Suprapubic skin (tissue), 4 donors: Measurements from ENCODE around the gene SETBP1. TPM values are rescaled to one million over a fixed set of nuclear protein-coding genes. Genes with fewer than 3 reads are reported as not detected.

Experiments used
- DNase-seq, 2 donors: peaks; one replicate each; pipeline ENCODE4 v3.0.0-alpha.2; 2019; ENCODE audit warnings: low spot score in 2 of 2
- H3K27ac ChIP-seq: fragments of 200-600 bp; sonication (generic); one replicate; pipeline ENCODE4 v1.5.1; 2019
- H3K27me3 ChIP-seq: fragments of 200-600 bp; sonication (generic); one replicate; pipeline ENCODE4 v1.5.1; 2019
- H3K36me3 ChIP-seq: fragments of 200-600 bp; sonication (generic); one replicate; pipeline ENCODE4 v1.5.1; 2019
- H3K4me1 ChIP-seq: fragments of 200-600 bp; sonication (generic); one replicate; pipeline ENCODE4 v1.5.1; 2019
- H3K4me3 ChIP-seq: fragments of 200-600 bp; sonication (generic); one replicate; pipeline ENCODE4 v1.5.1; 2019; ENCODE audit warnings: mild to moderate bottlenecking
- H3K9me3 ChIP-seq: fragments of 200-600 bp; sonication (generic); one replicate; pipeline ENCODE4 v1.5.1; 2019
- EP300 ChIP-seq: sonication (generic); formaldehyde crosslinking; IDR thresholded peaks from one replicate; pipeline ENCODE4 v1.6.1; 2017; ENCODE audit warnings: antibody characterized with exemption
- POLR2A ChIP-seq, 2 donors: fragments of 450-650 bp; IDR thresholded peaks; one replicate each; pipeline ENCODE4 v1.6.1; 2017; ENCODE audit warnings: antibody characterized with exemption in 2 of 2, mild to moderate bottlenecking in 2 of 2, moderate library complexity in 2 of 2
- POLR2AphosphoS5 ChIP-seq, 3 donors: sonication (generic); formaldehyde crosslinking; IDR thresholded peaks; one replicate each; pipeline ENCODE4 v1.6.1; 2017; ENCODE audit warnings: antibody characterized with exemption in 3 of 3
- WGBS: methylation state at CpG from one replicate; pipeline ENCODE4 v1.1.5; 2018; 5-methylcytosine and 5-hydroxymethylcytosine counted together
- total RNA-seq, 4 donors: library from RNA; depleted of rRNA; stranded (reverse); fragments of >200 nt; gene quantifications; one replicate each; pipeline ENCODE4 v1.1.0, GENCODE V29; 2016
- TF ChIP-seq, protein P1 (sequence below), 2 donors: fragments of 200-600 bp in 1 of 2; fragments of 450-650 bp in 1 of 2; sonication (generic) in 1 of 2; IDR thresholded peaks; one replicate each; pipeline ENCODE4 v1.5.1; 2016 to 2019; ENCODE audit warnings: antibody characterized with exemption in 2 of 2, mild to moderate bottlenecking in 1 of 2, moderate library complexity in 1 of 2

The SETBP1 gene
- total RNA-seq, 4 donors from 2014 or later = 13.1 to 25.6 (median 17.2) TPM

DNA sequence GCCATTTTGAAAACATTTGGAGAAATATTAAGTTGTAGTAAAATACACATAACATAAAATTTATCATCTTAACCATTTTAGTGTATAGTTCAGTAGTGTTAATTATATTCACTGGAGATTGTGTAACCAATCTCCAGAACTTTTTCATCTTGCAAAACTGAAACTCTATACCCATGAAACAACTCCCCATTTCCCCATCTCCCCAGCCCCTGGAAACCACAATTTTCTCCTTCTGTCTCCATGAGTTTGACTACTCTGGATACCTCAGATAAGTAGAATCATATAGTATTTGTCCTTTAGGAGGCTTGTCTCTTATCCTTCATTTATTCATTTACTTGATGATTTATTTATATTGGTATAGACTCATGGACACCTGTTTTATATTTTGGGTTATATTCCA, 392.9 kb downstream of the SETBP1 start:
- TF ChIP-seq POLR2AphosphoS5 (IDR thresholded peaks at IDR 0.05) = no peak
- no peak for TF ChIP-seq EP300
- no peak for TF ChIP-seq POLR2A (IDR thresholded peaks at IDR 0.05)
- TF ChIP-seq, protein P1, sequence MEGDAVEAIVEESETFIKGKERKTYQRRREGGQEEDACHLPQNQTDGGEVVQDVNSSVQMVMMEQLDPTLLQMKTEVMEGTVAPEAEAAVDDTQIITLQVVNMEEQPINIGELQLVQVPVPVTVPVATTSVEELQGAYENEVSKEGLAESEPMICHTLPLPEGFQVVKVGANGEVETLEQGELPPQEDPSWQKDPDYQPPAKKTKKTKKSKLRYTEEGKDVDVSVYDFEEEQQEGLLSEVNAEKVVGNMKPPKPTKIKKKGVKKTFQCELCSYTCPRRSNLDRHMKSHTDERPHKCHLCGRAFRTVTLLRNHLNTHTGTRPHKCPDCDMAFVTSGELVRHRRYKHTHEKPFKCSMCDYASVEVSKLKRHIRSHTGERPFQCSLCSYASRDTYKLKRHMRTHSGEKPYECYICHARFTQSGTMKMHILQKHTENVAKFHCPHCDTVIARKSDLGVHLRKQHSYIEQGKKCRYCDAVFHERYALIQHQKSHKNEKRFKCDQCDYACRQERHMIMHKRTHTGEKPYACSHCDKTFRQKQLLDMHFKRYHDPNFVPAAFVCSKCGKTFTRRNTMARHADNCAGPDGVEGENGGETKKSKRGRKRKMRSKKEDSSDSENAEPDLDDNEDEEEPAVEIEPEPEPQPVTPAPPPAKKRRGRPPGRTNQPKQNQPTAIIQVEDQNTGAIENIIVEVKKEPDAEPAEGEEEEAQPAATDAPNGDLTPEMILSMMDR (IDR thresholded peaks at IDR 0.05) = no peak

DNA sequence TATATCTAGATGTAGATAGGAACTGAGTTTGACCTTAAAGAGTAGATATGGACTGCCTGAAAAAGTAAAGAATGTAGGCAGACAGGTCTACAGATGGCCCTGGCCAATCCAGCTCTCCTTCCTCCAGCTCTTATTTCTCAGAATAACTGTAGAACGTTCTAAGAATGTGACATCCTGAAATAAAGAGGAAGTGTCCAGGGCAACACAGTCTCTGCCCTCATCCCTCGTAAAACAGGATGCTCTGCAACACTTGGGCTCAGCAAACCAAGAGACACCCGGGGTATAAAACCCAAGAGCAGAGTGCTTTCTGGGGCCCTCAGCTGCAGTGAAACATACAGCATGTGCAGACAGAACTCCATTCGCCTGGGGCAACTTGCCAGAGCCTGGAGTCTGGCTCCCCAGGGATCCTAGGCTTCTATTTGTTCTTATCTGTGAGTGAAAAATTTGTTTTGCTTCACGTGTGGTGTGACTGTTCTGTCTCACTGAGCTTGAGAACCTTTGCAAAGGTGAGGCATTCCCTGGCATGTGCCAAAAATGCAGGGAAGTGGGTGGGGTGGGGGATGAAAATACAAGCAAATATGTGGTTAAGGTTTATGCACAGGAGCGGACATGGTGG, 401.0 kb downstream of the SETBP1 start:
- Histone ChIP-seq H3K4me1 (no peaks in the 10 kb centered on the region), H3K4me3 (no peak overlapping the region), H3K36me3 (no peaks in the 10 kb centered on the region), H3K9me3 (no peaks in the 10 kb centered on the region), H3K27ac (no peak overlapping the region), H3K27me3 (no peaks in the 10 kb centered on the region)
- WGBS = 66% methylated on average over 6 of the region's 6 CpGs
- TF ChIP-seq POLR2AphosphoS5 (IDR thresholded peaks at IDR 0.05) (no peak), EP300 (no peak), POLR2A (IDR thresholded peaks at IDR 0.05) (no peak)
- TF ChIP-seq, protein P1 (IDR thresholded peaks at IDR 0.05) = no peak
- DNase-seq = no peak

More for the DNA sequence above, 392.9 kb downstream of the SETBP1 start:
- no peaks in the 10 kb centered on the region for H3K36me3 ChIP-seq
- H3K4me1 ChIP-seq = no peaks in the 10 kb centered on the region
- no peak overlapping the region for H3K4me3 ChIP-seq
- DNase-seq = no peak
- no peaks in the 10 kb centered on the region for H3K27me3 ChIP-seq
- H3K27ac ChIP-seq = no peak overlapping the region
- no peaks in the 10 kb centered on the region for H3K9me3 ChIP-seq

DNA sequence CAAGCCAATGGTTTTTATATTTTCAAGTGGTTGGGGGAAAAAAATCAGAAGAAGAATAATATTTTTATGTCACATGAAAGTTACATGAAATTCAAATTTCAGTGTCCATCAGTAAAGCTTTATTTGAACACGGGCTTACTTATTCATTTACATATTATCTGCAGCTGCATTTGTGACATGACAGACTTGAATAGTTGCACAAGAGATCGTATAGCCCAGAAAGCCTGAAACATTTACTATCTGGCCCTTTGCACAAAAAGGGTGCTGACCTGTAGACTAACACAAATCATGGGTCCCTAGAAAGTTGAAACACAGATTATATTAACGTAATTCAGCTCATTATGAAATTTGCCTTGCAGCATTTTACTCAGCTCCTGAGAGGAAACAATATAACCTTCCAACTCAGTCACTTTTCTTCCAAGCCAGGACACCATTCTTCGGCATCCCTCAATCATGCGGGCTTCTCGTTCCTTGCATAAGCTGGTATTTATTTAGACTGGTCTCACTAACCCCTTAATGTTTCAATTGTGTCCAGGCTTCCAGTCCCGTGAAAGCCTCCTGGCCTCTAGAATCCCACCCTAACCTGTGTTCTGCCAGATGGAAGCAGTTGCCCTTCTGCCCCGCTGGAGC, 402.7 kb downstream of the SETBP1 start:
- Histone ChIP-seq H3K27ac (no peak overlapping the region), H3K4me3 (no peak overlapping the region)
- 92% methylated on average over 8 of the region's 8 CpGs for WGBS

DNA sequence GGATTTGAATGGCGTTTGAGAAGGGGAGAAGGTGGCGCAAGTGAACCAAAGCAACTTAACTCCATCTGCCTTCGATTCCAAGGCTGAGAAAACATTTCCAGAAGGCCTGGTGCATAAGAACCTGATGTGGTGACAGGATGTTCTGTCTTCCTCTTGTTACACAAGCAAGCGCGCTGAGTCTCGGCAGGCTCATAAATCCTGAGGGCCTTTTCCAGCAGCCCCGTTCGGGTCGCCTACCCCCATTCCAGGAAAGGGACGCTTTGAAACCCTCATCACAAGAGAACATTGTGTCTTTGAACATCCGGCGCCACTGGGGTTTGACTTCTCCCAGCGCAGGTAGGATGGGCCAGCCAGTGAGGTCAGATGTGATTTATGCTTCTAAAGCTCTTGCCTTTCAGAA, 403.5 kb downstream of the SETBP1 start:
- Histone ChIP-seq H3K27ac (no peak overlapping the region), H3K4me3 (no peak overlapping the region), H3K9me3 (no peaks in the 10 kb centered on the region), H3K27me3 (no peaks in the 10 kb centered on the region), H3K36me3 (no peaks in the 10 kb centered on the region), H3K4me1 (no peaks in the 10 kb centered on the region)
- peak in 1 of 2 donors; percentile 80 for DNase-seq
- TF ChIP-seq POLR2A (IDR thresholded peaks at IDR 0.05) (no peak), EP300 (no peak), POLR2AphosphoS5 (IDR thresholded peaks at IDR 0.05) (no peak)
- TF ChIP-seq, protein P1 (IDR thresholded peaks at IDR 0.05) = no peak
- WGBS = 75% methylated on average over 13 of the region's 13 CpGs

More for the DNA sequence above, 402.7 kb downstream of the SETBP1 start:
- no peaks in the 10 kb centered on the region for H3K27me3 ChIP-seq
- no peaks in the 10 kb centered on the region for H3K9me3 ChIP-seq
- DNase-seq = no peak
- TF ChIP-seq EP300 = no peak
- TF ChIP-seq POLR2A (IDR thresholded peaks at IDR 0.05) = no peak
- no peak for TF ChIP-seq POLR2AphosphoS5 (IDR thresholded peaks at IDR 0.05)
- TF ChIP-seq, protein P1 (IDR thresholded peaks at IDR 0.05) = no peak
- no peaks in the 10 kb centered on the region for H3K4me1 ChIP-seq
- H3K36me3 ChIP-seq = no peaks in the 10 kb centered on the region

DNA sequence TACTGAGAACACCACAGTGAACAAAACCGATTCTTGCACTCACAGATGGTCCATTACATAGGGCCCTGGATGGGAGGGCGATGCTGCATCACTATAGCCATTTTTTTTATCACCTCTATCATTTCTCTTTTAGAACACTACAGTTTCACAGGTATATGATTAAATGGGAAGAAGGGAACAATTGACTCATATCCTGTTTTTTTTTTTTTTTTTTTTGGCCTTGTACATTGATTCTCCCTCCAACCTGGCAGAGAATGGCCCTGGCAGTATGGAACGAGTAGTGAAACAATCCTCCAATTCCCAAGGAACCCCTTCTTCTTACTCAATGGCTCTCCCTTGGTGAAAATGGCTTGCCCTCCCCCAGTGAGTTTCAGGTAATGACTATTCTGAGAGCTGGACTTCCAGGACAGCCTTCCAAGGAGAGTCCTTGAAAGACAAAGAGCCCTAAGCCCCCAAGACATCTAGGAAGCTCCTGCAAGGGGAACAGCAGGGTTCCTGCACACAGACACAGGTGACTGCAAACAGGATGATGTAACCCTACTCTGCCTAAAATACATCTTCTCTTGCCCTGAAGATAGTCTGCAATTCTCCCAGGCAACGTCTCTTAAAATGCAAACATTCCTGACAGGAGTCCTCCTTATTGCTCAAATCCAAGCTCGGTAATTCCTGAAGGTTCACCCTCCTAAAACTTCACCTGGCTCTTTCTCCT, 405.4 kb downstream of the SETBP1 start:
- TF ChIP-seq EP300 (no peak), POLR2AphosphoS5 (IDR thresholded peaks at IDR 0.05) (no peak), POLR2A (IDR thresholded peaks at IDR 0.05) (no peak)
- TF ChIP-seq, protein P1 (IDR thresholded peaks at IDR 0.05) = no peak
- no peak overlapping the region for H3K27ac ChIP-seq
- no peak overlapping the region for H3K4me3 ChIP-seq
- DNase-seq = no peak
- no peaks in the 10 kb centered on the region for H3K4me1 ChIP-seq
- no peaks in the 10 kb centered on the region for H3K27me3 ChIP-seq
- 82% methylated on average over 5 of the region's 5 CpGs for WGBS
- H3K36me3 ChIP-seq = no peaks in the 10 kb centered on the region
- H3K9me3 ChIP-seq = no peaks in the 10 kb centered on the region
